ENCODE results near the gene HERC3. TPM values are rescaled to one million over a fixed set of nuclear protein-coding genes. Genes with fewer than 3 reads are reported as not detected.

Gene HERC3
- total and polyA plus RNA-seq, 2 experiments from 2014 or later = 2.2 to 2.4 TPM

GRCh38 chr4:88732714-88733368, 140.6 kb downstream of the HERC3 start (continued):
- TF ChIP-seq, protein P1, sequence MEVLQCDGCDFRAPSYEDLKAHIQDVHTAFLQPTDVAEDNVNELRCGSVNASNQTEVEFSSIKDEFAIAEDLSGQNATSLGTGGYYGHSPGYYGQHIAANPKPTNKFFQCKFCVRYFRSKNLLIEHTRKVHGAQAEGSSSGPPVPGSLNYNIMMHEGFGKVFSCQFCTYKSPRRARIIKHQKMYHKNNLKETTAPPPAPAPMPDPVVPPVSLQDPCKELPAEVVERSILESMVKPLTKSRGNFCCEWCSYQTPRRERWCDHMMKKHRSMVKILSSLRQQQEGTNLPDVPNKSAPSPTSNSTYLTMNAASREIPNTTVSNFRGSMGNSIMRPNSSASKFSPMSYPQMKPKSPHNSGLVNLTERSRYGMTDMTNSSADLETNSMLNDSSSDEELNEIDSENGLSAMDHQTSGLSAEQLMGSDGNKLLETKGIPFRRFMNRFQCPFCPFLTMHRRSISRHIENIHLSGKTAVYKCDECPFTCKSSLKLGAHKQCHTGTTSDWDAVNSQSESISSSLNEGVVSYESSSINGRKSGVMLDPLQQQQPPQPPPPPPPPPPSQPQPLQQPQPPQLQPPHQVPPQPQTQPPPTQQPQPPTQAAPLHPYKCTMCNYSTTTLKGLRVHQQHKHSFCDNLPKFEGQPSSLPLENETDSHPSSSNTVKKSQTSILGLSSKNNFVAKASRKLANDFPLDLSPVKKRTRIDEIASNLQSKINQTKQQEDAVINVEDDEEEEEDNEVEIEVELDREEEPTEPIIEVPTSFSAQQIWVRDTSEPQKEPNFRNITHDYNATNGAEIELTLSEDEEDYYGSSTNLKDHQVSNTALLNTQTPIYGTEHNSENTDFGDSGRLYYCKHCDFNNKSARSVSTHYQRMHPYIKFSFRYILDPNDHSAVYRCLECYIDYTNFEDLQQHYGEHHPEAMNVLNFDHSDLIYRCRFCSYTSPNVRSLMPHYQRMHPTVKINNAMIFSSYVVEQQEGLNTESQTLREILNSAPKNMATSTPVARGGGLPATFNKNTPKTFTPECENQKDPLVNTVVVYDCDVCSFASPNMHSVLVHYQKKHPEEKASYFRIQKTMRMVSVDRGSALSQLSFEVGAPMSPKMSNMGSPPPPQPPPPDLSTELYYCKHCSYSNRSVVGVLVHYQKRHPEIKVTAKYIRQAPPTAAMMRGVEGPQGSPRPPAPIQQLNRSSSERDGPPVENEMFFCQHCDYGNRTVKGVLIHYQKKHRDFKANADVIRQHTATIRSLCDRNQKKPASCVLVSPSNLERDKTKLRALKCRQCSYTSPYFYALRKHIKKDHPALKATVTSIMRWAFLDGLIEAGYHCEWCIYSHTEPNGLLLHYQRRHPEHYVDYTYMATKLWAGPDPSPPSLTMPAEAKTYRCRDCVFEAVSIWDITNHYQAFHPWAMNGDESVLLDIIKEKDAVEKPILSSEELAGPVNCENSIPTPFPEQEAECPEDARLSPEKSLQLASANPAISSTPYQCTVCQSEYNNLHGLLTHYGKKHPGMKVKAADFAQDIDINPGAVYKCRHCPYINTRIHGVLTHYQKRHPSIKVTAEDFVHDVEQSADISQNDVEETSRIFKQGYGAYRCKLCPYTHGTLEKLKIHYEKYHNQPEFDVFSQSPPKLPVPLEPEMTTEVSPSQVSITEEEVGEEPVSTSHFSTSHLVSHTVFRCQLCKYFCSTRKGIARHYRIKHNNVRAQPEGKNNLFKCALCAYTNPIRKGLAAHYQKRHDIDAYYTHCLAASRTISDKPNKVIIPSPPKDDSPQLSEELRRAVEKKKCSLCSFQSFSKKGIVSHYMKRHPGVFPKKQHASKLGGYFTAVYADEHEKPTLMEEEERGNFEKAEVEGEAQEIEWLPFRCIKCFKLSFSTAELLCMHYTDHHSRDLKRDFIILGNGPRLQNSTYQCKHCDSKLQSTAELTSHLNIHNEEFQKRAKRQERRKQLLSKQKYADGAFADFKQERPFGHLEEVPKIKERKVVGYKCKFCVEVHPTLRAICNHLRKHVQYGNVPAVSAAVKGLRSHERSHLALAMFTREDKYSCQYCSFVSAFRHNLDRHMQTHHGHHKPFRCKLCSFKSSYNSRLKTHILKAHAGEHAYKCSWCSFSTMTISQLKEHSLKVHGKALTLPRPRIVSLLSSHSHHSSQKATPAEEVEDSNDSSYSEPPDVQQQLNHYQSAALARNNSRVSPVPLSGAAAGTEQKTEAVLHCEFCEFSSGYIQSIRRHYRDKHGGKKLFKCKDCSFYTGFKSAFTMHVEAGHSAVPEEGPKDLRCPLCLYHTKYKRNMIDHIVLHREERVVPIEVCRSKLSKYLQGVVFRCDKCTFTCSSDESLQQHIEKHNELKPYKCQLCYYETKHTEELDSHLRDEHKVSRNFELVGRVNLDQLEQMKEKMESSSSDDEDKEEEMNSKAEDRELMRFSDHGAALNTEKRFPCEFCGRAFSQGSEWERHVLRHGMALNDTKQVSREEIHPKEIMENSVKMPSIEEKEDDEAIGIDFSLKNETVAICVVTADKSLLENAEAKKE (CRISPR knock-in tag; IDR thresholded peaks at IDR 0.05) = no peak
- no peak for TF ChIP-seq REST (IDR thresholded peaks at IDR 0.05; ENCODE audit: unreplicated experiment)

GRCh38 chr4:88734403-88734949, 142.2 kb downstream of the HERC3 start:
- peak overlapping the region; percentile 86 for H3K27ac Mint-ChIP-seq
- Histone ChIP-seq H2AFZ (no peak overlapping the region), H3K79me2 (replicated peaks; ENCODE audit: insufficient read depth) (no peaks in the 10 kb centered on the region), H3K36me3 (ENCODE audit: insufficient read depth) (no peaks in the 10 kb centered on the region), H3K4me1 (ENCODE audit: insufficient read depth) (peaks cover 24% of the 10 kb centered on the region), H3K9me2 (ENCODE audit: insufficient read depth) (no peaks in the 10 kb centered on the region), H3F3A (replicated peaks; ENCODE audit: low read depth) (no peaks in the 10 kb centered on the region), H3K4me2 (no peak overlapping the region), H3K27me3 (ENCODE audit: insufficient read depth) (no peaks in the 10 kb centered on the region), H3K4me3 (no peak overlapping the region), H4K20me1 (replicated peaks; ENCODE audit: insufficient read depth) (no peaks in the 10 kb centered on the region), H3K27ac (ENCODE audit: low read depth) (no peak overlapping the region)
- no peak overlapping the region for H3K4me3 Mint-ChIP-seq
- peaks cover 28% of the 10 kb centered on the region for H3K4me1 Mint-ChIP-seq
- DNase-seq (ENCODE audit: low spot score) = no peak
- no peaks in the 10 kb centered on the region for H3K9me3 Mint-ChIP-seq
- no peak for ATAC-seq
- TF ChIP-seq ZNF114 (CRISPR knock-in tag; IDR thresholded peaks at IDR 0.05) (no peak), EZH2 (IDR thresholded peaks at IDR 0.05; ENCODE audit: low read depth, unreplicated experiment) (no peak), CTCF (conservative IDR thresholded peaks at IDR 0.05; ENCODE audit: low read depth in 2 of 2) (no peak), NANOG (IDR thresholded peaks at IDR 0.05; ENCODE audit: borderline replicate concordance) (no peak), ZNF331 (CRISPR knock-in tag; IDR thresholded peaks at IDR 0.05; ENCODE audit: low read depth) (no peak)
- TF ChIP-seq, protein P2, sequence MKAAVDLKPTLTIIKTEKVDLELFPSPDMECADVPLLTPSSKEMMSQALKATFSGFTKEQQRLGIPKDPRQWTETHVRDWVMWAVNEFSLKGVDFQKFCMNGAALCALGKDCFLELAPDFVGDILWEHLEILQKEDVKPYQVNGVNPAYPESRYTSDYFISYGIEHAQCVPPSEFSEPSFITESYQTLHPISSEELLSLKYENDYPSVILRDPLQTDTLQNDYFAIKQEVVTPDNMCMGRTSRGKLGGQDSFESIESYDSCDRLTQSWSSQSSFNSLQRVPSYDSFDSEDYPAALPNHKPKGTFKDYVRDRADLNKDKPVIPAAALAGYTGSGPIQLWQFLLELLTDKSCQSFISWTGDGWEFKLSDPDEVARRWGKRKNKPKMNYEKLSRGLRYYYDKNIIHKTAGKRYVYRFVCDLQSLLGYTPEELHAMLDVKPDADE (IDR thresholded peaks at IDR 0.05) = no peak
- H3K36me3 Mint-ChIP-seq (ENCODE audit: low read depth) = peaks cover 7% of the 10 kb centered on the region; the same call in 2 of the 3 replicates
- peaks cover 6% of the 10 kb centered on the region for H3K27me3 Mint-ChIP-seq (ENCODE audit: insufficient read depth, low read depth, poor library complexity)
